ENCODE data around the gene POLD3.

DNA sequence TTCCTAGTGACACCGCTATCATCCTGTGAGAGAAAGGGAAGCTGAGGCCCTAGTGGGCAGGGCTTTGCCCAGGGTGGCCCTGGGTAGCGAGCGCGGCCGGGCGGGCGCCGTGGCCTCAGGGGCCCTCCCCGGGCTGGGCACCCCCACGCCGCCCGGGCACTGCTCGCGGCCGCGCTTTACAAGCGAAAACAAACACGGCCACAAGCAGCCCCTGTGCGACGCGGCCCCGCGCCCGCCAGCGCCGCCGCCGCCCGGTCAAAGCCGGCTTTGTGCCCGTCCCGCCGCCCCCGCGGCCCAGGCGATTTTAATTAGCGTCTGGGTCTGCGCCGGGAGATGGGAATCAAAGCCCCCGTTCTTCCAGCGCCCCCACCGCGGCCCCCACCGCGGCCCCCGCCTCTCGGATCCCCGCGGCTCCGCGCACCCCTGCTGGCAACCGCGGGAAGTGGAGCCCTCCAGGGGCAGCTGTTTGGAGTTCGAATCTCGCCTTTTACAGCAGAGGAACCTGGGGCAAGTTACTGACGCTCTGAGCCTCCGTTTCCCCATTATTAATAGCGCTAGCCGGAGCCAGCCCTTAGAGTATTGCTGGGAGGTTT, 91.0 kb downstream of the POLD3 start:
- TF ChIP-seq, protein P1, sequence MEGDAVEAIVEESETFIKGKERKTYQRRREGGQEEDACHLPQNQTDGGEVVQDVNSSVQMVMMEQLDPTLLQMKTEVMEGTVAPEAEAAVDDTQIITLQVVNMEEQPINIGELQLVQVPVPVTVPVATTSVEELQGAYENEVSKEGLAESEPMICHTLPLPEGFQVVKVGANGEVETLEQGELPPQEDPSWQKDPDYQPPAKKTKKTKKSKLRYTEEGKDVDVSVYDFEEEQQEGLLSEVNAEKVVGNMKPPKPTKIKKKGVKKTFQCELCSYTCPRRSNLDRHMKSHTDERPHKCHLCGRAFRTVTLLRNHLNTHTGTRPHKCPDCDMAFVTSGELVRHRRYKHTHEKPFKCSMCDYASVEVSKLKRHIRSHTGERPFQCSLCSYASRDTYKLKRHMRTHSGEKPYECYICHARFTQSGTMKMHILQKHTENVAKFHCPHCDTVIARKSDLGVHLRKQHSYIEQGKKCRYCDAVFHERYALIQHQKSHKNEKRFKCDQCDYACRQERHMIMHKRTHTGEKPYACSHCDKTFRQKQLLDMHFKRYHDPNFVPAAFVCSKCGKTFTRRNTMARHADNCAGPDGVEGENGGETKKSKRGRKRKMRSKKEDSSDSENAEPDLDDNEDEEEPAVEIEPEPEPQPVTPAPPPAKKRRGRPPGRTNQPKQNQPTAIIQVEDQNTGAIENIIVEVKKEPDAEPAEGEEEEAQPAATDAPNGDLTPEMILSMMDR (IDR thresholded peaks at IDR 0.05): peak; percentile 21 to 74 (median 51)
- TF ChIP-seq EP300 (IDR thresholded peaks at IDR 0.05) (no peak), POLR2AphosphoS5 (IDR thresholded peaks at IDR 0.05) (no peak)

Measured in sigmoid colon (tissue), 4 donors.